Transverse colon (tissue), 4 donors: ENCODE data around the gene EFCAB8.

Experiments
- CTCF ChIP-seq, 5 experiments: fragments of 200-600 bp in 3 of 5; fragments of 450-650 bp in 2 of 5; sonication (generic) in 3 of 5; IDR thresholded peaks; 1 replicate in 2 of 5; 2 replicates in 3 of 5; pipeline ENCODE4 v1.5.1; 2016 to 2017; ENCODE audit warnings: antibody characterized with exemption in 5 of 5, inconsistent platforms in 3 of 5, mild to moderate bottlenecking in 2 of 5, moderate library complexity in 1 of 5
- POLR2AphosphoS5 ChIP-seq, 3 donors: sonication (generic); formaldehyde crosslinking; IDR thresholded peaks; one replicate each; pipeline ENCODE4 v1.6.1; 2016; ENCODE audit warnings: antibody characterized with exemption in 3 of 3

DNA sequence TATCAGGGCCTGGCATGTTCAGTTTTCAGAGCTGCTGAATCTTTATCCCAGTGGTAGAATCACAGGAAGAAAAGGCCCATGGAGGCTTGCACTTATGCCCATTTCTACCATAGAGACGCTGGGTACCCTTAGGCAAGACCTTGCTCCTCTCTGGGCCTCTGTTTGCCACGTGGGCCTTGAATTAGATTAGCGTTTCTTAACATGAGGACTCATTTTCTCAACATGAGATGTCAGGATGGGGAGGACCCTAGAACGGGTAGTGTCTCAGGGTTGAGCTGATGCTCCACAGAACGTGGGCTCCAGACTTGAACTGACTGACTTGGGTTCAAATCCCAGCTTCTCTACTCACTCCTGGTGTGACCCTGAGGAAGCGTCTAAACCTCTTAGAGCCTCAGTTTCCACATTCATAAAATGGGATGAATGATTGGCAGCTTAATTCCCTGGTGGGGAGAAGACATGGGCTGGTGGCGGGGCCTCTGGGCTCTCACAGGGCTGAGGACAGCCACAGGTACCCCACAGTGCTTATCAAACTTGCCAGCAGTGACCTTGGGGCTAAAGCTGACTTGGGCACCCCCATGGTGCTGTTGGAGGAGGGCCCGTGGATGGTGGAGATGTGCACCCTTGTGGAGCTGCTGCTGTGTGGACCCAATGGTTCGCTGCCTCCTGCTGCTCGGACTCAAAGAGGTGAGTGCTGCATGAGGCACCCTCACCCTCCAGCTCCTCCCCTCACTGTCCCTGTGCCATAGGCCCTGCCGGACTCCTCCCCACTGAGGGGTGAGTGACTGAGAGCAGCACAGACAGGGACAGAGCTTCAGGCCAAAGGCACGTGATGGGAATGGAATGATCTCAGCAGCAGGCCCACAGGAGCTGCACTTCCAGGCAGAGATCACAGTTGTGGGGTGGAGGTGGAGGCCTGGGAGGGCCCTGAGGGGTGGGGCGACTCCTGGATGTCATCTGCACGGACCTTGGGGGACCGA, 117.3 kb downstream of the EFCAB8 start:
- TF ChIP-seq POLR2AphosphoS5 (IDR thresholded peaks at IDR 0.05) = no peak
- no peak for TF ChIP-seq CTCF (IDR thresholded peaks at IDR 0.05)
